ENCODE measurements around the gene ANKS6. TPM values are rescaled to one million over a fixed set of nuclear protein-coding genes. Genes with fewer than 3 reads are reported as not detected.

The ANKS6 gene
- polyA plus RNA-seq, 1 experiment = 13.0 TPM

DNA sequence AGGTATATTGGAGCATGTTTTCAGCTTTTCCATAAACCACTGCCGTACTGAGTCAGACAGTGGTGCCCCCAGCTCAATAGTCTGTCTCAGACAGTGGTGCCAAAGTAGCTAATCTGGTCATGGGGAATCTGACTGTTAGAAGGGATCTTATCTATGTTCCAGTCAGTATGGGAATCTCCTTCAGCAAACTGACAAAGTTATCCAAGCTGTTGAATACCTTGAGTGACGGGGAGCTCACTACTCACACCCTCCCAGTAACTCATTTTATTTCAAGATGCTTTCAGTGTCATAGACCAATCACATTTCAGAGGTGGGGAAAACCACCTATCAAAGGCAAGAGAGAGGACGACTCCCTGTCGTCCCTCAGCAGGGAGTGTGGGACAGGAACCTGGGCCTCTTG, 18.7 kb downstream of the ANKS6 start:
- H3K36me3 ChIP-seq (ENCODE audit: control insufficient read depth, insufficient read depth, low read length) = peaks cover 12% of the 10 kb centered on the region
- H3K27me3 ChIP-seq (ENCODE audit: control insufficient read depth, insufficient read depth, low read length) = no peaks in the 10 kb centered on the region
- CTCF ChIA-PET = interaction anchor here (1.2 to 6.6 kb wide), 5 partner anchors 9 to 462 kb away, joined by 5 to 150 read pairs (median 31); partner anchors contain the start of gene GABBR2
- H3K4me3 ChIP-seq (ENCODE audit: low read depth, low read length) = no peak overlapping the region
- DNase-seq (ENCODE audit: low read depth) = no peak
- TF ChIP-seq, protein P1, sequence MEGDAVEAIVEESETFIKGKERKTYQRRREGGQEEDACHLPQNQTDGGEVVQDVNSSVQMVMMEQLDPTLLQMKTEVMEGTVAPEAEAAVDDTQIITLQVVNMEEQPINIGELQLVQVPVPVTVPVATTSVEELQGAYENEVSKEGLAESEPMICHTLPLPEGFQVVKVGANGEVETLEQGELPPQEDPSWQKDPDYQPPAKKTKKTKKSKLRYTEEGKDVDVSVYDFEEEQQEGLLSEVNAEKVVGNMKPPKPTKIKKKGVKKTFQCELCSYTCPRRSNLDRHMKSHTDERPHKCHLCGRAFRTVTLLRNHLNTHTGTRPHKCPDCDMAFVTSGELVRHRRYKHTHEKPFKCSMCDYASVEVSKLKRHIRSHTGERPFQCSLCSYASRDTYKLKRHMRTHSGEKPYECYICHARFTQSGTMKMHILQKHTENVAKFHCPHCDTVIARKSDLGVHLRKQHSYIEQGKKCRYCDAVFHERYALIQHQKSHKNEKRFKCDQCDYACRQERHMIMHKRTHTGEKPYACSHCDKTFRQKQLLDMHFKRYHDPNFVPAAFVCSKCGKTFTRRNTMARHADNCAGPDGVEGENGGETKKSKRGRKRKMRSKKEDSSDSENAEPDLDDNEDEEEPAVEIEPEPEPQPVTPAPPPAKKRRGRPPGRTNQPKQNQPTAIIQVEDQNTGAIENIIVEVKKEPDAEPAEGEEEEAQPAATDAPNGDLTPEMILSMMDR (IDR thresholded peaks at IDR 0.05; ENCODE audit: insufficient read depth, low read depth, low read length) = no peak
- POLR2A ChIA-PET = no interaction called here

DNA sequence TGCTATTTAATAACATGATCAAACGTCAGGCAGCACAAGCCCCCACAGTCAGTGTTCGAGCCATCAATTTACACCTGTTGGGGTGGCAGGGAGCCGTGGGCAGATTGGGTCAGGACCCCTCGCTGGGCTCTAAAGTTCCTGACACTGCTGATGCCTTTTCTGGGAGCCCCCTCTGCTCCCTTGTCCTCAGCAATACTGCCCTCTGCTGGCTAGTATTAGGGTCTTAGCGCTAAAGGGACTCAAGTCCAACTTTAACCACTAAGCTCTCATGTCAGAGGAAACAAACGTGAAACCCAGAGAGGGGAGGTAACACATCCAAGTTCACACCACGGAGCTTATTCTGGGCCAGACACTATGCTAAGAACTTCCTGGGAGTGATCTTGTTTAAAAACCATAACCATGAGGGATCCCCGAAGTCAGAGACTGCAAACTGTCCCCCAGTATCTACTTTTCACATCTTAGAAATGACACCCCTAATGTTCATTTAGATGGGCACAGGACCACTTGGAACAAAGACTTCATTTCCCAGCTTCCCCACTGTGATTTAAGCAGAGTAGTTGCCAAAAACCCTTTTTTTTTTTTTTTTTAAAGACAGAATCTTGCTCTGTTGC, 20.4 kb downstream of the ANKS6 start:
- ChIA-PET CTCF (interaction anchor here (0.5 to 6.6 kb wide), 51 partner anchors 10 to 1066 kb away, joined by 3 to 150 read pairs (median 4); partner anchors contain the start of genes GABBR2 and TRMO), POLR2A (interaction anchor here (0.6 kb wide), 1 partner anchor 43 kb away, joined by 3 read pairs; no protein-coding TSS in a partner anchor)
- TF ChIP-seq, protein P1 (IDR thresholded peaks at IDR 0.05; ENCODE audit: insufficient read depth, low read depth, low read length) = peak; percentile 81
- Histone ChIP-seq H3K36me3 (ENCODE audit: control insufficient read depth, insufficient read depth, low read length) (peaks cover 16% of the 10 kb centered on the region), H3K4me3 (ENCODE audit: low read depth, low read length) (no peak overlapping the region), H3K27me3 (ENCODE audit: control insufficient read depth, insufficient read depth, low read length) (no peaks in the 10 kb centered on the region)
- no peak for DNase-seq (ENCODE audit: low read depth)

DNA sequence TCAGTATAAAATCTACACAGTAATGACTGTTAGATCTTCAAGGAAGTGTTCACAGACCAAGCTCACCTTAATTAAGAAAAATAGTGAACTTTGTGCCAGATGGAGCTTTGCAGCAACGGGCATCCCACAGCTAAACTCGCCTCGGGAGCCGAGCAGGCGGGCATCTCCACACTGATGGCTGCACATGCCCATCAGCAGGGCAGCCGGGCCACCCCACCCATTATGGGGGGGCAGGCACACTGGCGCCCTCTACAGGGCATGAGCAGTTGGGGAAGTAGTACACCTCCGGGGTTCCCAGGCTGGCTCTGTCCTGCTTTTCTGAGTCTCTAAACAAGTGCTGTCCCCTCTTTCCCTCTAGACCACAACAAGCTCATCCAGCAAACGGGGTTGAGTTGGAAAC, 21.6 kb downstream of the ANKS6 start:
- ChIA-PET POLR2A (no interaction called here), CTCF (interaction anchor here (0.6 to 6.6 kb wide), 47 partner anchors 8 to 1102 kb away, joined by 3 to 150 read pairs (median 4); partner anchors contain the start of genes GABBR2, TBC1D2 and TRMO)
- H3K27me3 ChIP-seq (ENCODE audit: control insufficient read depth, insufficient read depth, low read length) = no peaks in the 10 kb centered on the region
- TF ChIP-seq, protein P1 (IDR thresholded peaks at IDR 0.05; ENCODE audit: insufficient read depth, low read depth, low read length) = peak; percentile 77
- peaks cover 18% of the 10 kb centered on the region for H3K36me3 ChIP-seq (ENCODE audit: control insufficient read depth, insufficient read depth, low read length)
- DNase-seq (ENCODE audit: low read depth) = no peak
- no peak overlapping the region for H3K4me3 ChIP-seq (ENCODE audit: low read depth, low read length)

DNA sequence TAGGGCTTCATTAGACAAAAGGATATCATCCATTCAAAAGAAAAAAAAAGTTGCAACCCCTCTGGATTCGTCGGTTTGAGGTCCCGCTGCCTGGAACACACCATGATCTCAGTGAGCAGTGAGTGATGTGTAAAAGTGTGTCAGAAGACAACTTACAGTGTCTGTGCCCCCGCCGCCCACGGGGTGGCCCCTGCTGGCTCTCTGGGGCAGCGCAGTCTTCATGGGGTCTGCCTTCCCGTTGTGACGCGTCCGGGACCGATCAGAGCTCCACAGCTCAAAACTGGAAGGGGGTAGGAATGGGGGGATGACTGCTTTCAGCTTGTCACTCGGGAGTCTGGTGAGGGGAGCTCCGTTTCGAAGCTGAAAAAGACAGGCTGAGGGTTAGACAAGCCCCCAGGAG, 22.6 kb downstream of the ANKS6 start:
- no peak for DNase-seq (ENCODE audit: low read depth)
- CTCF ChIA-PET = interaction anchor here (0.8 to 6.6 kb wide), 10 partner anchors 8 to 518 kb away, joined by 3 to 150 read pairs (median 4); partner anchors contain the start of gene TBC1D2
- POLR2A ChIA-PET = no interaction called here
- Histone ChIP-seq H3K27me3 (ENCODE audit: control insufficient read depth, insufficient read depth, low read length) (no peaks in the 10 kb centered on the region), H3K4me3 (ENCODE audit: low read depth, low read length) (no peak overlapping the region), H3K36me3 (ENCODE audit: control insufficient read depth, insufficient read depth, low read length) (peaks cover 18% of the 10 kb centered on the region)
- TF ChIP-seq, protein P1 (IDR thresholded peaks at IDR 0.05; ENCODE audit: insufficient read depth, low read depth, low read length) = no peak

DNA sequence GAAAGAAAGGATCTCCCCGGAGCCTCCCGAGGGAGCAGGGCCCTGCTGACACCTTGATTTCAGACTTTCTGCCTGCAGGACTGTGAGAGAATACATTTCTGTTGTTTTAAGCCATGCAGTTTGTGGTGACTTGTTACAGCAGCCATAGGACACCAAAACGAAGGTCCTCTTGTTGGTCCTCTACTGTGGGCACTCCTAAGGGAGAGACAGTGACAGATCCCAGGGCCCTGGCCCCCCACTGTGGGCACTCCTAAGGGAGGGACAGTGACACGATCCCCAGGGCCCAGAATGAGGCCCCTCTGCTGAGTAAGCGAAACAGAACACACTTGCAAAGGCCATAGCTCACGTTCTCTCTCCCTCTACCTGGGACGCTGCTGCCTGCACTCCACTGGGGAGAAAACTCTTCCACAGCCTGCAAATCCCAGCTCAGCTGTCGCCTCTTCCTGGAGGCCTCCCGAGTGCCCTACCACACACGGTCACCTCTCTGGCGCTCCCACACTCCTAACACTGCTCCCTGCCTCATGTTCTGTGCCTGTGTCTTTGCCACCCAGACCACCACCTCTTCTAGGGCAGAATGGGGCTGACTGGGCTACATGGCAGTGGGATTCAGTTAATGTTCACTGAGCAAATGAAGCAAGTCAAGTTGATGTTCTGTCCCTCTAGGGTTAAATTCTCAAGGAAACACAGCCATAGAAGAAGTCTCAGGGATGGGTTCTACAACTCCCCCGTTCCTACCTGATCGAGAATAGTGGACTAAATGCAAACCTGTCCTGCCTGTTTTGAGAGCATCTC, 23.8 kb downstream of the ANKS6 start:
- ChIA-PET POLR2A (no interaction called here), CTCF (interaction anchor here (0.9 to 2.5 kb wide), 2 partner anchors 9 to 457 kb away, joined by 3 to 10 read pairs; no protein-coding TSS in a partner anchor)
- no peaks in the 10 kb centered on the region for H3K27me3 ChIP-seq (ENCODE audit: control insufficient read depth, insufficient read depth, low read length)
- DNase-seq (ENCODE audit: low read depth) = no peak
- H3K36me3 ChIP-seq (ENCODE audit: control insufficient read depth, insufficient read depth, low read length) = peaks cover 24% of the 10 kb centered on the region
- no peak overlapping the region for H3K4me3 ChIP-seq (ENCODE audit: low read depth, low read length)
- TF ChIP-seq, protein P1 (IDR thresholded peaks at IDR 0.05; ENCODE audit: insufficient read depth, low read depth, low read length) = no peak

All from BJ (cell line).